B cell (primary cell): ENCODE measurements around the gene SLC24A3.

Experiments
- CTCF ChIP-seq: fragments of 200-600 bp; IDR thresholded peaks from one replicate; pipeline ENCODE4 v1.8.0; 2022; ENCODE audit warnings: antibody characterized with exemption, mild to moderate bottlenecking
- EZH2 ChIP-seq: IDR thresholded peaks from 2 replicates; pipeline ENCODE4 v1.6.1; 2012; ENCODE audit warnings: borderline replicate concordance, low read depth, mild to moderate bottlenecking, moderate library complexity, low read length; ENCODE audit not compliant: insufficient read depth, poor library complexity, severe bottlenecking

GRCh38 chr20:19706463-19706862 lies 494.0 kb downstream of the SLC24A3 start:
- TF ChIP-seq CTCF (no peak), EZH2 (no peak)
